BJ (cell line): ENCODE results near the gene PROK1. TPM values are rescaled to one million over a fixed set of nuclear protein-coding genes. Genes with fewer than 3 reads are reported as not detected.

ENCODE experiments used
- CTCF ChIA-PET: fragments of 350-600 bp; formaldehyde crosslinking; extraction: SDS; loops from one replicate; lab custom pipeline; 2021; ENCODE audit warnings: antibody characterized with exemption, inconsistent platforms; lab: Yijun Ruan, JAX
- POLR2A ChIA-PET: fragments of 300-600 bp; sonication (Branson Sonifier 250); formaldehyde crosslinking; extraction: SDS; loops from one replicate; lab custom pipeline; 2021; ENCODE audit warnings: antibody characterized with exemption; lab: Charles Lee
- DNase-seq: peaks from one replicate; pipeline ENCODE4 v3.0.0-alpha.2; 2011; ENCODE audit warnings: low read depth
- H3K27me3 ChIP-seq: 2 replicates; pipeline ENCODE4 v1.6.0; 2011; ENCODE audit warnings: low read length; ENCODE audit not compliant: control insufficient read depth, insufficient read depth
- H3K36me3 ChIP-seq: 2 replicates; pipeline ENCODE4 v1.5.1; 2011; ENCODE audit warnings: low read length; ENCODE audit not compliant: control insufficient read depth, insufficient read depth
- H3K4me3 ChIP-seq: 2 replicates; pipeline ENCODE4 v1.5.1; 2011; ENCODE audit warnings: low read depth, mild to moderate bottlenecking, control low read depth, low read length
- CTCF ChIP-seq: IDR thresholded peaks from 2 replicates; pipeline ENCODE4 v1.5.1; 2011; ENCODE audit warnings: low read depth, mild to moderate bottlenecking, control low read depth, inconsistent platforms, low read length, moderate library complexity; ENCODE audit not compliant: insufficient read depth
- polyA plus RNA-seq: library from polyadenylated mRNA; depleted of rRNA; stranded (reverse); fragments of >200 nt; gene quantifications from 2 replicates; pipeline ENCODE4 v1.2.3, GENCODE V29; 2011; rRNA removed

The PROK1 gene
- polyA plus RNA-seq, 1 experiment = not detected

DNA sequence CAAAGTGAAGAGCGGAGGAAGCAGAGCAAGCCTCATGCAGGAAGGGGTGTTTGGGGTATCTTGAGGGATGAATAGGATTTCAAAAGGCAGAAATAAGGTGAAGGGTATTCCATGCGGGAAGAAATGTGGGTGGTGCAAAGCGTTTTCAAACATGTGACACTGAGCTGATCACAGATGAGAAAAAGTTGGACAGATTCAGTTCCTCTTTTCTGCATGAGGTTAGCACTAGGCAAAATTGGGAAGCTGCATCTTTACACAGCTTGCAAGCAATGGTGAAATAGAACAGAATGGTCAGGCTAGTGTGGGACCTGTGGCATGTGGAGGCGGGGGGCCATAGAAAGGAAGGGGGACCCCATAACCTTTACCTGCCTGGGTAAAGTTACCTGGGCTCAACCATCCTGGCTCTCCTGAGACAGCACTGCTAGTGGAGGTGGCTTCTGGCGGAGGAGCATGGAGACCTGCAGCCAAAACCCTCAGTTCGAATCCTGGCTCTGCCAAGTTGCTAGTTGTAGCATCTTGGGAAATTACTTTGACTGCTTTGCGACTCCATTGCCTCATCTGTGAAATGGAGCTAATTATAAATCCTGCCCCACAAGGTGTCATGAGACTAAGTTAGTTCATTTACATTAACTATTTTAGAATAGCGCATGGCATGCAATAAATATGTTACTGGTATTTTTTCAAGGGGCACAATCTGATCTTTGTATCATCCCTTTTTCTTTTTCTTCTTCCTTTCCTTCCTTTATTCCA lies 51.6 kb downstream of the PROK1 start:
- peaks cover 14% of the 10 kb centered on the region for H3K27me3 ChIP-seq
- no peak overlapping the region for H3K4me3 ChIP-seq

GRCh38 chr1:110503471-110503870 lies 52.5 kb downstream of the PROK1 start:
- peaks cover 14% of the 10 kb centered on the region for H3K27me3 ChIP-seq
- ChIA-PET POLR2A (no interaction called here), CTCF (no interaction called here)
- no peak for DNase-seq
- H3K4me3 ChIP-seq = no peak overlapping the region
- TF ChIP-seq CTCF = no peak
- H3K36me3 ChIP-seq = no peaks in the 10 kb centered on the region

More for the DNA sequence above, 51.6 kb downstream of the PROK1 start:
- ChIA-PET POLR2A (no interaction called here), CTCF (interaction anchor here (1.0 to 1.7 kb wide), 2 partner anchors 105 to 299 kb away, joined by 3 to 9 read pairs; no protein-coding TSS in a partner anchor)
- DNase-seq = no peak
- no peak for TF ChIP-seq CTCF
- no peaks in the 10 kb centered on the region for H3K36me3 ChIP-seq

GRCh38 chr1:110504226-110504625 lies 53.3 kb downstream of the PROK1 start:
- CTCF ChIA-PET = interaction anchor here (2.2 kb wide), 1 partner anchor 9 kb away, joined by 11 read pairs; no protein-coding TSS in a partner anchor
- Histone ChIP-seq H3K27me3 (peaks cover 10% of the 10 kb centered on the region), H3K4me3 (no peak overlapping the region), H3K36me3 (no peaks in the 10 kb centered on the region)
- DNase-seq = no peak
- POLR2A ChIA-PET = no interaction called here
- no peak for TF ChIP-seq CTCF

DNA sequence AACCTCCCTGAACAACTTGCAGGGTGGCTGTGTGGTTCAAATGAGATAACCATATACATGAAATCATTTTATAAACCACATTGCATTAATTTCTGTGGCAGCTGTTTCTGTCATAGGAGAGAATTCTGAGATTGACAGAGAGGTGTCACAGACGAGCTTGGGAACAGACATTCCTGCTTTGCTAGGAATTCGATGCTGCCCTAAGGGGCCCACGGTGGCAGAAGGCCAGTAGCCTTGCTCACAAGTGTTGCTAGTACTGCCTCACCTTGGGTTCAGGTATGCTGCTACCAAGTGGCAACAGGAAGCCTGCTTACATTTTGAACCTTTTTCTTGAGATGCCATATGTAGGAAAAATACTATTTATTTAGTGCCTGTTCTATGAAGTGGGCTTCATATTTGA lies 54.6 kb downstream of the PROK1 start:
- DNase-seq = no peak
- ChIA-PET CTCF (interaction anchor here (2.2 kb wide), 1 partner anchor 10 kb away, joined by 11 read pairs; no protein-coding TSS in a partner anchor), POLR2A (no interaction called here)
- peaks cover 11% of the 10 kb centered on the region for H3K27me3 ChIP-seq
- no peaks in the 10 kb centered on the region for H3K36me3 ChIP-seq
- H3K4me3 ChIP-seq = no peak overlapping the region
- TF ChIP-seq CTCF = no peak

GRCh38 chr1:110506541-110506940 lies 55.6 kb downstream of the PROK1 start:
- no peaks in the 10 kb centered on the region for H3K36me3 ChIP-seq
- ChIA-PET CTCF (no interaction called here), POLR2A (no interaction called here)
- H3K4me3 ChIP-seq = no peak overlapping the region
- TF ChIP-seq CTCF = no peak
- DNase-seq = no peak
- peaks cover 9% of the 10 kb centered on the region for H3K27me3 ChIP-seq

Other genes starting within 250 kb of the PROK1 start
- 1.6 and 2.6 TPM in 2 replicates for gene KCNC4, start 240.8 kb upstream of the PROK1 start, polyA plus RNA-seq
- 9.7 and 10.2 TPM in 2 replicates for gene RBM15, start 111.8 kb upstream of the PROK1 start, polyA plus RNA-seq
- gene SLC16A4, start 60.1 kb upstream of the PROK1 start, polyA plus RNA-seq = 20.8 and 49.4 TPM in 2 replicates
- gene LAMTOR5, start 43.5 kb upstream of the PROK1 start, polyA plus RNA-seq = 236 and 261 TPM in 2 replicates
- gene KCNA10, start 68.0 kb downstream of the PROK1 start, polyA plus RNA-seq = not detected in 2 replicates
- not detected in 2 replicates for gene KCNA2, start 155.2 kb downstream of the PROK1 start, polyA plus RNA-seq
- 0.38 and 0.39 TPM in 2 replicates for gene KCNA3, start 223.8 kb downstream of the PROK1 start, polyA plus RNA-seq